OCI-LY3 (cell line): ENCODE results near the gene CNTN3.

ENCODE experiments used
- H2AFZ ChIP-seq: fragments of 200-600, 300-600 bp; shearing (Covaris generic); 2 replicates; pipeline ENCODE4 v1.6.0; 2014; ENCODE audit warnings: antibody characterized with exemption, low read depth, low read length
- H3K27ac ChIP-seq: fragments of 200-600, 300-600 bp; sonication (generic); 2 replicates; pipeline ENCODE4 v1.5.1; 2014; ENCODE audit warnings: mild to moderate bottlenecking, low read length, moderate library complexity, mixed read lengths
- H3K27me3 ChIP-seq: fragments of 200-600, 300-600 bp; sonication (generic); 2 replicates; pipeline ENCODE4 v1.6.1; 2014; ENCODE audit warnings: low read depth, low read length, mixed read lengths
- H3K36me3 ChIP-seq: fragments of 200-600, 300-600 bp; sonication (generic); replicated peaks from 2 replicates; pipeline ENCODE3; 2014; ENCODE audit warnings: low read depth, low read length, mixed read lengths
- H3K4me1 ChIP-seq: fragments of 300-600, 200-600 bp; sonication (generic); 2 replicates; pipeline ENCODE4 v1.6.1; 2014; ENCODE audit warnings: low read length, mixed read lengths
- H3K4me2 ChIP-seq: fragments of 200-600, 300-600 bp; sonication (generic); 2 replicates; pipeline ENCODE4 v1.6.1; 2014; ENCODE audit warnings: low read length, mixed read lengths
- H3K4me3 ChIP-seq: fragments of 300-600, 200-600 bp; sonication (generic); 2 replicates; pipeline ENCODE4 v1.5.1; 2014; ENCODE audit warnings: antibody characterized with exemption, mild to moderate bottlenecking, low read length, moderate library complexity
- H3K79me2 ChIP-seq: fragments of 300-600, 200-600 bp; shearing (Covaris generic); 2 replicates; pipeline ENCODE4 v1.6.1; 2014; ENCODE audit warnings: mild to moderate bottlenecking, low read length, mixed read lengths
- H3K9ac ChIP-seq: fragments of 300-600, 200-600 bp; shearing (Covaris generic); 2 replicates; pipeline ENCODE4 v1.6.0; 2014; ENCODE audit warnings: mild to moderate bottlenecking, low read length, moderate library complexity
- H3K9me3 ChIP-seq: fragments of 200-600, 300-600 bp; shearing (Covaris generic); 2 replicates; pipeline ENCODE4 v1.6.1; 2014; ENCODE audit warnings: low read length, mixed read lengths; ENCODE audit not compliant: insufficient read depth
- H4K20me1 ChIP-seq: fragments of 200-600, 300-600 bp; sonication (generic); 2 replicates; pipeline ENCODE4 v1.6.1; 2016; ENCODE audit warnings: low read length, mixed read lengths; ENCODE audit not compliant: insufficient read depth
- EZH2phosphoT487 ChIP-seq: fragments of 200-600 bp; shearing (Covaris generic); IDR thresholded peaks from 2 replicates; pipeline ENCODE4 v1.6.1; 2018; ENCODE audit warnings: antibody characterized with exemption, mixed run types, low read depth
- TF ChIP-seq, protein P1 (sequence below): fragments of 200-600, 300-600 bp; sonication (generic); IDR thresholded peaks from 2 replicates; pipeline ENCODE4 v1.5.1; 2014; ENCODE audit warnings: antibody characterized with exemption, low read length, low read depth

CNTN3 gene

DNA sequence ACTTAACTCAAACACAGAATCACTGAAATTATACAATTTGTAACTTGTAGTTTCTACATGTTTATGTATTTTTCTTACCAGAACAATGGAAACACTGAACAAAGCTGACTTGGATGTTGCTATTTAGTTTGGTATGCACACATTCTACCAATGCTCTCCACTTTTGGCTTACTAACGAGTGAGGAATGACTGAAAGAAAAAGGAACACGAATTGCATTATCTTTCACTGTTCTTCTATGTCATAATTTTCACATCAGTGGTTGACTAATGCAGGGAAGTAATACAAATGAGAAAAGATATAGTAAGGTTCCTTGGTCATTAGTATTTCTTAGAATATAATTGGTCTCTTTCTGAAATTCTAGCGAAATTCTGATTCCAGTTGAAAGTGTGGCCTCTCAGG is 9.8 kb upstream of the CNTN3 start:
- no peaks in the 10 kb centered on the region for H4K20me1 ChIP-seq
- H2AFZ ChIP-seq, result no peak overlapping the region
- no peak overlapping the region for H3K27ac ChIP-seq
- no peak overlapping the region for H3K4me3 ChIP-seq
- no peaks in the 10 kb centered on the region for H3K27me3 ChIP-seq
- H3K36me3 ChIP-seq, result no peaks in the 10 kb centered on the region
- H3K79me2 ChIP-seq, result no peaks in the 10 kb centered on the region
- H3K4me1 ChIP-seq, result no peaks in the 10 kb centered on the region
- no peaks in the 10 kb centered on the region for H3K9me3 ChIP-seq
- no peak overlapping the region for H3K4me2 ChIP-seq
- H3K9ac ChIP-seq, result no peak overlapping the region
- TF ChIP-seq, protein P1, sequence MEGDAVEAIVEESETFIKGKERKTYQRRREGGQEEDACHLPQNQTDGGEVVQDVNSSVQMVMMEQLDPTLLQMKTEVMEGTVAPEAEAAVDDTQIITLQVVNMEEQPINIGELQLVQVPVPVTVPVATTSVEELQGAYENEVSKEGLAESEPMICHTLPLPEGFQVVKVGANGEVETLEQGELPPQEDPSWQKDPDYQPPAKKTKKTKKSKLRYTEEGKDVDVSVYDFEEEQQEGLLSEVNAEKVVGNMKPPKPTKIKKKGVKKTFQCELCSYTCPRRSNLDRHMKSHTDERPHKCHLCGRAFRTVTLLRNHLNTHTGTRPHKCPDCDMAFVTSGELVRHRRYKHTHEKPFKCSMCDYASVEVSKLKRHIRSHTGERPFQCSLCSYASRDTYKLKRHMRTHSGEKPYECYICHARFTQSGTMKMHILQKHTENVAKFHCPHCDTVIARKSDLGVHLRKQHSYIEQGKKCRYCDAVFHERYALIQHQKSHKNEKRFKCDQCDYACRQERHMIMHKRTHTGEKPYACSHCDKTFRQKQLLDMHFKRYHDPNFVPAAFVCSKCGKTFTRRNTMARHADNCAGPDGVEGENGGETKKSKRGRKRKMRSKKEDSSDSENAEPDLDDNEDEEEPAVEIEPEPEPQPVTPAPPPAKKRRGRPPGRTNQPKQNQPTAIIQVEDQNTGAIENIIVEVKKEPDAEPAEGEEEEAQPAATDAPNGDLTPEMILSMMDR, result no peak
- TF ChIP-seq EZH2phosphoT487, result no peak

DNA sequence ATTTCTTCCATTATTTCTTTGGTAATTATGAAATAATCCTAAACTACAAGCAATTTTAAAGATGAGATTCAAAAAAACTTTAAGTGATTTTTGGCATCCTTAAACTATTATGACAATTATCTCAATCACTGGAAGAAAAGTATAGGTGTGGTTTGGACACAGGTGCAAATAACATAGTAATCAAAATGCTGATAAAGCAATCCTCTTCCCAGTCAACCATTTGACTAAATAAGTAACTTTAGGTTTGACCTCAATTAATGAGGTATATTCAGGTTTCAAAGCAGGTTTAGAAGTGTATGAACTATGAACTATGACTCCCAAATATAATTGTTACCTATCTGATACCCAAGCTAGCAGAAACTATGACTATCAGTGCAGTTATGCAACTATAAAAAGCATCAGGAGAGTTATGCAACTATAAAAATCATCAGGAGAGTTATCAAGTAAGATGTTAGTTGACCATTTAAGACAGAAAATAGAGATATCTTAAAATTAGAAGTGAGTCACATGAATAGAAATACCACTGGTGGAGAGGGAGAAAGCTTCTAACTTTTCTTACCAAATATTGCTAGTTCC is 8.9 kb upstream of the CNTN3 start:
- H3K4me1 ChIP-seq, result no peaks in the 10 kb centered on the region
- no peak overlapping the region for H3K27ac ChIP-seq
- no peaks in the 10 kb centered on the region for H3K79me2 ChIP-seq
- no peaks in the 10 kb centered on the region for H3K27me3 ChIP-seq
- no peak overlapping the region for H2AFZ ChIP-seq
- H3K9ac ChIP-seq, result no peak overlapping the region
- H3K4me2 ChIP-seq, result no peak overlapping the region
- H3K36me3 ChIP-seq, result no peaks in the 10 kb centered on the region
- H3K4me3 ChIP-seq, result no peak overlapping the region
- no peaks in the 10 kb centered on the region for H4K20me1 ChIP-seq
- TF ChIP-seq EZH2phosphoT487, result no peak
- H3K9me3 ChIP-seq, result no peaks in the 10 kb centered on the region

DNA sequence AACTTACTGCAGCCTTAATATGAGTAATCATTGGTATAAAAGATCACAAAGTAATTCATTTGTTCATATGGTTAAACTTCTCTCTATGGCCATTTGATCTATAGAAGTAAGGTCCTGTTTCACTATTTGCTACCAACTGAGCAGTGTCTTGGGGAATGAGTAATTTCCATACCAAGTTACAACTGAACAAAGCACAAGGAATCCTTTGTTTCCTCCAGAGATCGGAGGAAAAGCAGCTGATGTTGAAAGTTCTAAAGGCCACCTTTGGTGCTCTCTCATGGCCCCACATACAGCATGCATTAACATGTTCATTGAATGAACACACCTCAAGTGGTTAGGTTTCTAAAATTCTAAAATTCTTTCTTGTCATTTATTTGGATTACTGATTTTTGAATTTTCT is 7.1 kb upstream of the CNTN3 start:
- Histone ChIP-seq H3K9me3 (no peaks in the 10 kb centered on the region), H3K9ac (no peak overlapping the region), H2AFZ (no peak overlapping the region), H3K4me1 (no peaks in the 10 kb centered on the region), H3K27me3 (no peaks in the 10 kb centered on the region), H3K27ac (no peak overlapping the region), H3K4me3 (no peak overlapping the region), H3K36me3 (no peaks in the 10 kb centered on the region), H4K20me1 (no peaks in the 10 kb centered on the region), H3K79me2 (no peaks in the 10 kb centered on the region), H3K4me2 (no peak overlapping the region)
- TF ChIP-seq, protein P1, result no peak
- TF ChIP-seq EZH2phosphoT487, result no peak

DNA sequence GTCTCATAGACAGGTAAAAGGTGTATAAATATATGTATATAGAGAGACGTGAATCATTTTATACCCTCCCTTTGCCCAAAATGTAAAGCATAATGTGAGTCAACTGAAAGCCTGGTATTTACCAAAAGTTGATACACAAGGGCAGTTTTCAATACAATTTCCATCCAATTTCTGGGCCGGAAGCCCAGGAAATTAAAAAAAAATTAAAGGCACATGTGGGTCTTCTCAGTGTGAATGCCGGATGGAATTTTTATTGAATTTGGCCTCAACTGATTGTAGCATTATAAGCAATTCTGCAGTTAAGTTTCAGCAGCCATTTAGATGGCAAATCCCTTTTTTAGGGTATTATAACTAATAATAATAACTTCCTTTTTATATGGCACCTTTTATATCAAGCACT is 3.3 kb upstream of the CNTN3 start:
- no peaks in the 10 kb centered on the region for H4K20me1 ChIP-seq
- no peaks in the 10 kb centered on the region for H3K27me3 ChIP-seq
- TF ChIP-seq EZH2phosphoT487, result no peak
- TF ChIP-seq, protein P1, result no peak
- H3K9ac ChIP-seq, result no peak overlapping the region
- no peaks in the 10 kb centered on the region for H3K4me1 ChIP-seq
- no peak overlapping the region for H3K27ac ChIP-seq
- H3K4me3 ChIP-seq, result no peak overlapping the region
- no peaks in the 10 kb centered on the region for H3K9me3 ChIP-seq
- H3K36me3 ChIP-seq, result no peaks in the 10 kb centered on the region
- no peak overlapping the region for H3K4me2 ChIP-seq
- H2AFZ ChIP-seq, result no peak overlapping the region
- no peaks in the 10 kb centered on the region for H3K79me2 ChIP-seq
